Adrenal gland (tissue), 5 donors: Measurements from ENCODE around the gene ADAM30.

Experiments used
- POLR2A ChIP-seq, 2 donors: fragments of 450-650 bp; IDR thresholded peaks; one replicate each; pipeline ENCODE4 v1.6.1; 2017; ENCODE audit warnings: antibody characterized with exemption in 2 of 2, mild to moderate bottlenecking in 2 of 2, moderate library complexity in 1 of 2
- TF ChIP-seq, protein P1 (sequence below), 6 experiments: fragments of 450-650 bp in 4 of 6; fragments of 200-600 bp in 2 of 6; sonication (generic) in 1 of 6; IDR thresholded peaks; 1 replicate in 5 of 6; 2 replicates in 1 of 6; pipeline versions ENCODE4 v1.5.1 to v1.8.0; 2016 to 2021; ENCODE audit warnings: antibody characterized with exemption in 6 of 6, mild to moderate bottlenecking in 2 of 6, moderate library complexity in 1 of 6
- donor health status: DM: no; HTN: no; CAD: no.

DNA sequence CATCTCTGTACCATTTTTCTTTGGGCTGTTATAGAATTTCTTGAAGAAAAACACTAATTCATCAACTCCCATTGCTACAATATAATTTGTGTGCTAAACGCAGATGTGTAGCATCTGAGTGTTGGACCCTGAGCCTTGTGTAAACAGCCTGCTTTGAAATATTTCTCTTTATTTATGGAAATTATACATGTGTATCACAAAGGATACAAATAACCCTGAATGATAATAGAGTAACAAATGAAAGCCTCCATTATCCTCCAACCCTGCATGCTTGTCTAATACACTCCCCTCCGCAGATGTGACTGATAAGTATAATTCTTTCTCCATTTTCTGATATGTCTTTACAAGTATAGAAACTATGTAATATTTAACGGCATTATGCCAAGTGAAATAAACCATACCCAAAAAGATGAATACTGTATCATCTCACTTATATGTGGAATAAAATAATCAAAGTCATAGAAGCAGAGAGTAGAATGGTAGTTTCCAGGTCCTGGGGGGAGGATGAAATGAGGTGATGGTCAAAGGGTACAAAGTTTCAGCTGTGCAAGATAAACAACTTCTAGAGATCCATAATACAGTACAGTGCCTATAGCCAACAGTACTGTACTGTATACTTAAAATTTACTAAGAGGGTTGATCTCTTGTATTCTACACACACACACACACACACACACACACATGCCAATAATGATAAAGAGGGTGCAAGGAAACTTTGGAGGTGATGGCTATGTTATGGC lies 2.8 kb upstream of the ADAM30 start:
- TF ChIP-seq, protein P1, sequence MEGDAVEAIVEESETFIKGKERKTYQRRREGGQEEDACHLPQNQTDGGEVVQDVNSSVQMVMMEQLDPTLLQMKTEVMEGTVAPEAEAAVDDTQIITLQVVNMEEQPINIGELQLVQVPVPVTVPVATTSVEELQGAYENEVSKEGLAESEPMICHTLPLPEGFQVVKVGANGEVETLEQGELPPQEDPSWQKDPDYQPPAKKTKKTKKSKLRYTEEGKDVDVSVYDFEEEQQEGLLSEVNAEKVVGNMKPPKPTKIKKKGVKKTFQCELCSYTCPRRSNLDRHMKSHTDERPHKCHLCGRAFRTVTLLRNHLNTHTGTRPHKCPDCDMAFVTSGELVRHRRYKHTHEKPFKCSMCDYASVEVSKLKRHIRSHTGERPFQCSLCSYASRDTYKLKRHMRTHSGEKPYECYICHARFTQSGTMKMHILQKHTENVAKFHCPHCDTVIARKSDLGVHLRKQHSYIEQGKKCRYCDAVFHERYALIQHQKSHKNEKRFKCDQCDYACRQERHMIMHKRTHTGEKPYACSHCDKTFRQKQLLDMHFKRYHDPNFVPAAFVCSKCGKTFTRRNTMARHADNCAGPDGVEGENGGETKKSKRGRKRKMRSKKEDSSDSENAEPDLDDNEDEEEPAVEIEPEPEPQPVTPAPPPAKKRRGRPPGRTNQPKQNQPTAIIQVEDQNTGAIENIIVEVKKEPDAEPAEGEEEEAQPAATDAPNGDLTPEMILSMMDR (IDR thresholded peaks at IDR 0.05): no peak
- no peak for TF ChIP-seq POLR2A (IDR thresholded peaks at IDR 0.05)
